Neuronal stem cell (in vitro differentiated cells): ENCODE data around the gene CPA3.
A peak's percentile ranks its signal among the peaks of the same experiment; 100 is the strongest.

Experiments used
- DNase-seq: peaks from one replicate; pipeline ENCODE4 v3.0.0-alpha.2; 2013; ENCODE audit warnings: low spot score
- H2AFZ ChIP-seq: one replicate; pipeline ENCODE4 v1.6.1; 2013; ENCODE audit warnings: mild to moderate bottlenecking, low read length, inconsistent platforms
- H2AK5ac ChIP-seq: 2 replicates; pipeline ENCODE4 v1.6.1; 2013; ENCODE audit warnings: low read depth, mild to moderate bottlenecking, inconsistent platforms, low read length, moderate library complexity, mixed read lengths
- H2BK120ac ChIP-seq: 2 replicates; pipeline ENCODE4 v1.6.1; 2013; ENCODE audit warnings: low read depth, mild to moderate bottlenecking, inconsistent platforms, low read length, moderate library complexity, mixed read lengths
- H2BK12ac ChIP-seq: one replicate; pipeline ENCODE4 v1.6.1; 2013; ENCODE audit warnings: low read length, inconsistent platforms
- H2BK15ac ChIP-seq: 2 replicates; pipeline ENCODE4 v1.6.1; 2013; ENCODE audit warnings: mild to moderate bottlenecking, low read length, inconsistent platforms, mixed read lengths
- H2BK5ac ChIP-seq: one replicate; pipeline ENCODE4 v1.6.1; 2013; ENCODE audit warnings: inconsistent platforms, mild to moderate bottlenecking, low read length, moderate library complexity
- H3K14ac ChIP-seq: one replicate; pipeline ENCODE4 v1.6.1; 2013; ENCODE audit warnings: low read length, inconsistent platforms
- H3K18ac ChIP-seq: 2 replicates; pipeline ENCODE4 v1.6.1; 2013; ENCODE audit warnings: low read length, inconsistent platforms
- H3K23ac ChIP-seq: 2 replicates; pipeline ENCODE4 v1.6.1; 2013; ENCODE audit warnings: low read depth, mild to moderate bottlenecking, mixed read lengths, low read length, inconsistent platforms; ENCODE audit not compliant: poor library complexity
- H3K27ac ChIP-seq: replicated peaks from 3 replicates; pipeline ENCODE4 v1.5.1; 2013; ENCODE audit warnings: low read length, inconsistent platforms
- H3K27me3 ChIP-seq, 3 experiments: 2 replicates each; pipeline ENCODE4 v1.6.1; 2013; ENCODE audit warnings: low read length in 3 of 3, mild to moderate bottlenecking in 2 of 3, inconsistent platforms in 1 of 3, low read depth in 1 of 3, mixed read lengths in 1 of 3, moderate library complexity in 1 of 3; ENCODE audit not compliant: control insufficient read depth in 3 of 3, insufficient read depth in 3 of 3
- H3K36me3 ChIP-seq, 2 donors: replicated peaks in 1 of 2; 2 replicates each; pipeline ENCODE4 v1.6.1; 2013; ENCODE audit warnings: low read length in 2 of 2; ENCODE audit not compliant: control insufficient read depth in 2 of 2, insufficient read depth in 2 of 2
- H3K4ac ChIP-seq: 2 replicates; pipeline ENCODE4 v1.6.1; 2013; ENCODE audit warnings: inconsistent platforms, mild to moderate bottlenecking, low read length, moderate library complexity
- H3K4me1 ChIP-seq, 2 donors: 1 replicate in 1 of 2; 2 replicates in 1 of 2; pipeline ENCODE4 v1.6.1; 2013; ENCODE audit warnings: low read length in 2 of 2, low read depth in 1 of 2; ENCODE audit not compliant: control insufficient read depth in 2 of 2, insufficient read depth in 1 of 2
- H3K4me2 ChIP-seq: one replicate; pipeline ENCODE4 v1.6.1; 2013; ENCODE audit warnings: mild to moderate bottlenecking, low read length, inconsistent platforms; ENCODE audit not compliant: insufficient read depth, poor library complexity, severe bottlenecking
- H3K4me3 ChIP-seq, 2 donors: 2 replicates each; pipeline ENCODE4 v1.5.1; 2013; ENCODE audit warnings: low read length in 2 of 2, mild to moderate bottlenecking in 2 of 2, inconsistent platforms in 1 of 2, moderate library complexity in 1 of 2
- H3K79me1 ChIP-seq: one replicate; pipeline ENCODE4 v1.6.1; 2013; ENCODE audit warnings: low read depth, mild to moderate bottlenecking, inconsistent platforms, low read length, moderate library complexity
- H3K9ac ChIP-seq: one replicate; pipeline ENCODE4 v1.6.1; 2013; ENCODE audit warnings: mild to moderate bottlenecking, low read depth, low read length, inconsistent platforms; ENCODE audit not compliant: poor library complexity
- H3K9me3 ChIP-seq, 2 donors: replicated peaks in 1 of 2; 2 replicates each; pipeline versions ENCODE3 to v1.6.1; 2013; ENCODE audit warnings: low read length in 2 of 2, mild to moderate bottlenecking in 2 of 2, inconsistent platforms in 1 of 2, low read depth in 1 of 2, mixed read lengths in 1 of 2, moderate library complexity in 1 of 2; ENCODE audit not compliant: control insufficient read depth in 2 of 2, insufficient read depth in 1 of 2
- H4K8ac ChIP-seq: one replicate; pipeline ENCODE4 v1.6.1; 2013; ENCODE audit warnings: low read depth, mild to moderate bottlenecking, inconsistent platforms, low read length, moderate library complexity
- H4K91ac ChIP-seq: one replicate; pipeline ENCODE4 v1.6.1; 2013; ENCODE audit warnings: low read length, low read depth, mild to moderate bottlenecking, inconsistent platforms; ENCODE audit not compliant: poor library complexity
- WGBS, 2 donors: extraction: QIAGEN DNeasy Blood & Tissue Kit; methylation state at CpG; one replicate each; pipeline ENCODE4 v1.1.7; 2013; ENCODE audit warnings: missing lambda C conversion rate in 2 of 2, mixed read lengths in 1 of 2; ENCODE audit not compliant: insufficient read length in 2 of 2, insufficient replicate concordance in 1 of 2; ENCODE audit errors: extremely low coverage in 2 of 2; 5-methylcytosine and 5-hydroxymethylcytosine counted together

The CPA3 gene

GRCh38 chr3:148911173-148911572, 46.1 kb downstream of the CPA3 start:
- H4K8ac ChIP-seq: no peak overlapping the region
- H2BK5ac ChIP-seq: no peak overlapping the region
- no peaks in the 10 kb centered on the region for H3K36me3 ChIP-seq
- no peak for DNase-seq
- no peak overlapping the region for H3K9ac ChIP-seq
- H3K4ac ChIP-seq: no peak overlapping the region
- H2AK5ac ChIP-seq: no peak overlapping the region
- H3K27me3 ChIP-seq: no peaks in the 10 kb centered on the region
- H3K18ac ChIP-seq: no peak overlapping the region
- no peak overlapping the region for H2BK15ac ChIP-seq
- no peak overlapping the region for H3K23ac ChIP-seq
- H3K79me1 ChIP-seq: no peaks in the 10 kb centered on the region
- no peak overlapping the region for H3K4me3 ChIP-seq
- no CpG with 5 or more reads among the region's 2 CpGs for WGBS, 2 donors
- H3K4me2 ChIP-seq: no peak overlapping the region
- H2BK120ac ChIP-seq: no peak overlapping the region
- no peak overlapping the region for H4K91ac ChIP-seq
- H3K4me1 ChIP-seq: no peaks in the 10 kb centered on the region
- H2AFZ ChIP-seq: no peak overlapping the region
- H3K14ac ChIP-seq: no peak overlapping the region
- no peaks in the 10 kb centered on the region for H3K9me3 ChIP-seq
- H2BK12ac ChIP-seq: no peak overlapping the region
- no peak overlapping the region for H3K27ac ChIP-seq

DNA sequence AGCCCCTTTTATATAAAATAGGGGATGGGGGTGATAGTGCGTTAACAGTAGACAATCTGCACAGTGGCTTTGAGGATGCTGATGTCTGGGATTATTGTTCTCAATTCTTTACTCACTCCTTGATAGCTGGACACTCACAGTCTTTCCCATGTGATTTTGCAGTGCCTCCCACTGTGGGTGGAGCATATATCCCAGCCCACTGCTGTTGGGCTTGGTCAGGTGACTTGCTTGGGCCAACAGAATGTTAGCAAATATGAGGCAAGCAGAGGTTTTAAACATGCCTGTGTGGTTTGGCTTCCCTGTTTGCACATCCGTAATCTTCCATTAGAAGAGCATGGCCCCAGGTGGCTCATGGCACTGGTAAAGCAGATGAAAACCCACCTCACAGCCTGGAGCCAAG, 46.5 kb downstream of the CPA3 start:
- no peak overlapping the region for H3K9ac ChIP-seq
- no peak overlapping the region for H2AK5ac ChIP-seq
- H2BK120ac ChIP-seq: no peak overlapping the region
- no peak overlapping the region for H3K4me2 ChIP-seq
- no peak overlapping the region for H3K27ac ChIP-seq
- H3K9me3 ChIP-seq: no peaks in the 10 kb centered on the region
- WGBS, 2 donors: no CpG with 5 or more reads among the region's 2 CpGs
- peak overlapping the region; percentile 65 for H2AFZ ChIP-seq
- no peak overlapping the region for H4K8ac ChIP-seq
- DNase-seq: no peak
- no peak overlapping the region for H3K4me3 ChIP-seq
- no peaks in the 10 kb centered on the region for H3K4me1 ChIP-seq
- no peak overlapping the region for H4K91ac ChIP-seq
- H3K36me3 ChIP-seq: no peaks in the 10 kb centered on the region
- no peak overlapping the region for H2BK12ac ChIP-seq
- H3K27me3 ChIP-seq: no peaks in the 10 kb centered on the region
- no peak overlapping the region for H3K18ac ChIP-seq
- no peak overlapping the region for H2BK15ac ChIP-seq
- H3K4ac ChIP-seq: no peak overlapping the region
- H3K23ac ChIP-seq: no peak overlapping the region
- H2BK5ac ChIP-seq: no peak overlapping the region
- no peaks in the 10 kb centered on the region for H3K79me1 ChIP-seq
- no peak overlapping the region for H3K14ac ChIP-seq

DNA sequence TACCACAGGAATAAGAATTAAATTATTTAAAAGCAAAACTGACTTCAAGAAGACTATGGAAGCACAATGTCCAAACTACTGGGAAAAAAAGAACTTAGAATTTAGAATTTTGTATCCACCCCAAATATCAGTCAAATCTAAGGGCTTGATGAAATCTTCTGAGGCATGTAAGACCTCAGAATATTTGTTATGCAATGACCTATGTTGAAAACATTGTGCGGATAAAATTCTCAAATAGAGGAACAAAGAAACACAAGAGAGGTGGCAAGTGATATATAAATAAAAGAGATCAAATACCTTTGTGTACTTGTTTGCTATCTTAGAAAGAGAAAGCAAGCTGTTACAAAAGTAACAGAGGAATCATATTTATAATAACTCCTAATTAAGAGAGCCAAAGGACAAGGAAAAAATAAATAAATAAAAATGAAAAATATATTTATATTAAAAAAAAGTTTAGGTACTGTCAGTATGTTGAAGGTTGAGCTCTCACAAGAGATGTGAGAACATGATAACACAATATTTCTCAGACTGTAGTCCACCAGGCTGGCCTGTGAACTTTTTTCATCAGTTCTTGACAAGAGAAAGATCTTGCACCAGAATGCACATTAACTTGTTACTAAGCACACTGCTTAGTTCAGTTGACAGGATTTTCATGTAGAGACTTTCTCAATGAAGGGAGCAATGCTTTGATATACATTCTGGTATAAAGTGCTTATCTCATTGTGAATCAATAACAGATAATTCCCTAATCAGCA, 50.0 kb downstream of the CPA3 start:
- H3K79me1 ChIP-seq: no peaks in the 10 kb centered on the region

DNA sequence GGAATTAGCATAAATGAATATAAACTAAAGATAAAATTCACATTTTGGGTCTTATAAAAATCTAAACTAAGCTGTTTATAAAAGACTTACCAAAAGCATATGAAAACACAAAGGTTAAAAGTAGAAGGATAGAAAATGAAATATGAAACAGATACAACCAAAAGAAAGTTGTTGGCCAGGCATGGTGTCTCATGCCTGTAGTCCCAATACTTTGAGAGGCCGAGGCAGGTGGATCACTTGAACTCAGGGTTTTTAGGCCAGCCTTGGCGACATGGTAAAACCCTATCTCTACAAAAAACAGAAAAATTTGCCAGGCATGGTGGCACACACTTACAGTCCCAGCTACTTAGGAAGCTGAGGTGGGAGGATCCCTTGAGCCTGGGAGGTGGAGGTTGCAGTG, 51.0 kb downstream of the CPA3 start:
- no peaks in the 10 kb centered on the region for H3K79me1 ChIP-seq
- H2BK5ac ChIP-seq: no peak overlapping the region
- H2AFZ ChIP-seq: no peak overlapping the region
- DNase-seq: no peak
- H4K8ac ChIP-seq: peak overlapping the region; percentile 43
- no peak overlapping the region for H2AK5ac ChIP-seq
- no peak overlapping the region for H3K9ac ChIP-seq
- H3K4ac ChIP-seq: no peak overlapping the region
- H3K4me2 ChIP-seq: no peak overlapping the region
- H2BK12ac ChIP-seq: no peak overlapping the region
- no peak overlapping the region for H3K4me3 ChIP-seq
- H3K9me3 ChIP-seq: no peaks in the 10 kb centered on the region
- H3K4me1 ChIP-seq: no peaks in the 10 kb centered on the region
- H3K27ac ChIP-seq: no peak overlapping the region
- H2BK15ac ChIP-seq: no peak overlapping the region
- no CpG with 5 or more reads among the region's 2 CpGs for WGBS, 2 donors
- no peaks in the 10 kb centered on the region for H3K27me3 ChIP-seq
- no peak overlapping the region for H3K14ac ChIP-seq
- no peaks in the 10 kb centered on the region for H3K36me3 ChIP-seq
- no peak overlapping the region for H3K23ac ChIP-seq
- no peak overlapping the region for H3K18ac ChIP-seq
- no peak overlapping the region for H4K91ac ChIP-seq
- no peak overlapping the region for H2BK120ac ChIP-seq

More for the DNA sequence above, 50.0 kb downstream of the CPA3 start:
- Histone ChIP-seq H3K18ac (no peak overlapping the region), H3K27me3 (no peaks in the 10 kb centered on the region), H3K14ac (no peak overlapping the region), H3K36me3 (no peaks in the 10 kb centered on the region), H3K4ac (no peak overlapping the region), H2AFZ (no peak overlapping the region), H3K23ac (no peak overlapping the region), H3K9ac (no peak overlapping the region), H2BK120ac (no peak overlapping the region), H3K4me1 (no peaks in the 10 kb centered on the region), H3K4me3 (no peak overlapping the region), H2AK5ac (no peak overlapping the region), H2BK15ac (no peak overlapping the region), H2BK5ac (no peak overlapping the region), H3K4me2 (no peak overlapping the region), H4K91ac (no peak overlapping the region), H3K9me3 (no peaks in the 10 kb centered on the region), H4K8ac (no peak overlapping the region), H3K27ac (no peak overlapping the region), H2BK12ac (no peak overlapping the region)
- no peak for DNase-seq
- no CpG with 5 or more reads among the region's 1 CpG for WGBS, 2 donors
